HG03095 (cell line): ENCODE results near the gene ESR1.
"Not testable (repeated sequence)": the region's sequence is repeated elsewhere in the genome, so short reads cannot be mapped to it uniquely, and the experiment has no call there.

Source experiments
- ATAC-seq: cut with Tn5 transposase; IDR thresholded peaks from one replicate; pipeline ENCODE4 v1.9.1; 2021; ENCODE audit warnings: moderate library complexity; ENCODE audit not compliant: unreplicated experiment

Gene ESR1

GRCh38 chr6:151811081-151811480, 3.6 kb downstream of the ESR1 start:
- ATAC-seq, result no peak

- no peak for ATAC-seq
Observed at GRCh38 chr6:151813858-151814257, 6.4 kb downstream of the ESR1 start.

GRCh38 chr6:151814614-151815013, 7.1 kb downstream of the ESR1 start:
- no peak for ATAC-seq

- ATAC-seq, result peak; percentile 93
Observed at GRCh38 chr6:151822252-151823111, 15.0 kb downstream of the ESR1 start.

GRCh38 chr6:151826517-151827142, 19.1 kb downstream of the ESR1 start:
- no peak for ATAC-seq

- ATAC-seq, result no peak
Observed at GRCh38 chr6:151832710-151833109, 25.2 kb downstream of the ESR1 start.

GRCh38 chr6:151835396-151835795, 27.9 kb downstream of the ESR1 start:
- ATAC-seq, result no peak

- no peak for ATAC-seq
Observed at GRCh38 chr6:151837223-151837622, 29.7 kb downstream of the ESR1 start.

GRCh38 chr6:151842816-151843215, 35.3 kb downstream of the ESR1 start:
- no peak for ATAC-seq

- ATAC-seq, result no peak
Observed at GRCh38 chr6:151847064-151847463, 39.6 kb downstream of the ESR1 start.

- no peak for ATAC-seq
Observed at GRCh38 chr6:151850479-151851003, 43.1 kb downstream of the ESR1 start.

- ATAC-seq, result no peak
Observed at GRCh38 chr6:151858294-151858693, 50.8 kb downstream of the ESR1 start.

- no peak for ATAC-seq
Observed at GRCh38 chr6:151862461-151862860, 55.0 kb downstream of the ESR1 start.

GRCh38 chr6:151867361-151867869, 59.9 kb downstream of the ESR1 start:
- ATAC-seq, result not testable (repeated sequence)

- ATAC-seq, result no peak
Observed at GRCh38 chr6:151869345-151869744, 61.9 kb downstream of the ESR1 start.

- no peak for ATAC-seq
Observed at GRCh38 chr6:151869787-151870186, 62.3 kb downstream of the ESR1 start.

- ATAC-seq, result no peak
Observed at GRCh38 chr6:151870375-151870774, 62.9 kb downstream of the ESR1 start.

- no peak for ATAC-seq
Observed at GRCh38 chr6:151875524-151875923, 68.0 kb downstream of the ESR1 start.

- ATAC-seq, result no peak
Observed at GRCh38 chr6:151876122-151876521, 68.6 kb downstream of the ESR1 start.

GRCh38 chr6:151877458-151877857, 70.0 kb downstream of the ESR1 start:
- ATAC-seq, result no peak

- no peak for ATAC-seq
Observed at GRCh38 chr6:151881231-151881630, 73.7 kb downstream of the ESR1 start.

GRCh38 chr6:151882206-151882605, 74.7 kb downstream of the ESR1 start:
- ATAC-seq, result no peak
